Left kidney (tissue), 2 donors: Measurements from ENCODE around the gene EXOC3L4. TPM values are rescaled to one million over a fixed set of nuclear protein-coding genes. Genes with fewer than 3 reads are reported as not detected.

ENCODE experiments used
- DNase-seq: peaks from one replicate; pipeline ENCODE4 v3.0.0-alpha.2; 2013
- polyA plus RNA-seq: library from polyadenylated mRNA; unstranded; fragments of 120-200 nt; gene quantifications from one replicate; pipeline ENCODE4 v1.2.1, GENCODE V29; 2013; ENCODE audit not compliant: insufficient read length

The EXOC3L4 gene
- polyA plus RNA-seq, 1 donor = 3.0 TPM

GRCh38 chr14:103091041-103091882 is 3.3 kb upstream of the EXOC3L4 start:
- DNase-seq = no peak

GRCh38 chr14:103091883-103092222 is 2.7 kb upstream of the EXOC3L4 start:
- no peak for DNase-seq

DNA sequence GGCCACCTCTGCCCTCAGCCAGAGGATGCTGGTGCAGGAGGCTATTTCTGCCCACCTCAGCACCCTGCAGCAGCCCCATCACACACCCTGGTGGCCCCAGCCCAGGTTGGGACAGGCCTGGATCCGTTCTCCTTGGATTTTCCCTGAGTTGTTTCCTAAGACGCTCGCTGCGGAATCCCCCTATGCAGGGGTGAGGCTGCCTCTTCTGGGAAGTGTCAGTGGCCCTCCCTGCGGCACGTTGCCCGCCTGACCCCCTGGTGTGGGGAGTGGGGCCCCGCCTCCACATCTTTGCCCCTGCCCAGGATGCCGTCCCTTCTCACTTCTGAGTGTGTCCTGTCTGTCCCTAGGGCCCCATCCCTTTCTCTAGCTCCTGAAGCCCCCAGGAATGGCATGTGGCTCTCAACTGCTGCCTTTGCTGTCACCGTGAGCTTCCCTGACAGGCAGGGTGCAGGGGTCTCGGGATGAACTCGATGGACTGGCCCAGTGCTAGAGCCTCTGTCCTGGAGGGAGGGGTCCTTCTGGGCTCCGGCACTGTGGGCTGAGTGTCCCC is 594 bp upstream of the EXOC3L4 start:
- DNase-seq = no peak

GRCh38 chr14:103095210-103095778 is 769 bp downstream of the EXOC3L4 start:
- DNase-seq = no peak

- DNase-seq = no peak
These were observed 1.9 kb downstream of the EXOC3L4 start for GRCh38 chr14:103096387-103096786.

DNA sequence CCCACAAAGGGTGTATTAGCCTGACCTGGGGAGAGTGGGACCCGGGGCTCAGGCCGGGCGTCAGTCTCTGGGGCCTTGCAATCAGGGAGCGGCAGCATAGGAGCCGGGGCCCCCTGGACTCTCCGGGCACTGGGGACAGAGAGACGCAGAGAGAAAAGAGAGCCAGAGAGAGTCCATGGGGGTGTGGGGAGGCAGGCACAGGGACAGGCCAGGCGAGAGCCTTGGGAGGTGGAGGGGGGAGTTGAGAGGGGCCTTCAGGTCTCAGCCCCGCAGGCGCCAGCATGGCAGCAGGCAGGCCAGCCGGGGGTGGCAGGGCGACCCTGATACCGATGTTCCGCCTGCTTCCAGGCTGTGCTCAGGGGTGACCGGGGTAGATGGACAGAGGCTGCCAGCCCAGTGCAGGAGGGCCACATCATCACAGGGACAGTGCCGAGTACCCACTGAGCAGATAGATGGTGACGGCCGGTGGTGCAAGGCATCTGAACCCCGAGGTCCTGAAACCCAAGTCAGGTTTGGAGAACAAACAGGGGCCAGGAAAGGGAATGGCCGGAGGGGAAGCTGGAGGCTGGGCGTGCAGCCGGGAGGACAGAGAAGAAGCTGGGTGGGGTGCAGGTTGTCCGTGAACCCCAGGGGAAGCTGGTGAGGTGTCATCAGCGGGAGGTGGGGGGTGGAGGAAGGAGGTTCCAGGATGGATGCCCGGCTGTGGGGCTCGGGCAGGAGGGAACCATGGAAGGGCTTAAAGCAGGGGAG is 2.9 kb downstream of the EXOC3L4 start:
- no peak for DNase-seq

- DNase-seq = no peak
These were observed 3.8 kb downstream of the EXOC3L4 start for GRCh38 chr14:103097994-103098957.

- DNase-seq = no peak
These were observed 4.7 kb downstream of the EXOC3L4 start for GRCh38 chr14:103099081-103099732.

DNA sequence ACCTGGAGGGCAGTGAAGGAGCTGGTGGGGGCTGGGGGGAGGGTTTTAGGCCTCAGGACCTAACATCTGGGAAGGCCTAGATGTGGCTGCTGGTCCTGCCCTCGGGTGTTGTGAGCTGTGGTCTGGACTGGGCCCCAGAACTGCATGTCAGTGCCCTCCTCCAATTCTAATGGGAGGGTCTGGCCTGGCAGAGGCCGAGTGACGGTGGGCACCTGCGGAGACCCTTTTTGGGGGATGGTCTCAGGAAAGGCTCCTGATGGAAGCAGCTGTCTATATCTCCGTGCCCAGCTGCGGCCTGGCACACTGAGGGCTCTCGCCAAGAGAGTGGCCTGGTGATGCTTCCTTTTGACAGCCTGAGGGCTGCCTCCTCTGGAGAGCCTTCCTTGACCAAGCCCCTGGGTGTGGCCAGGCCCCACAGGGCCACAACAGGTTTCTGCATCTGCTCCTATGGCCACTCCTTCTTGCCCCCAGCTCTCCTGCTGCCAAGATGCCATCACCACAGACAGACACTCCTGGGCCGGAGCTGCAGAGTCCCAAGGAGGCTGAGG is 5.3 kb downstream of the EXOC3L4 start:
- DNase-seq = no peak

- no peak for DNase-seq
These were observed 6.0 kb downstream of the EXOC3L4 start for GRCh38 chr14:103100281-103101121.

DNA sequence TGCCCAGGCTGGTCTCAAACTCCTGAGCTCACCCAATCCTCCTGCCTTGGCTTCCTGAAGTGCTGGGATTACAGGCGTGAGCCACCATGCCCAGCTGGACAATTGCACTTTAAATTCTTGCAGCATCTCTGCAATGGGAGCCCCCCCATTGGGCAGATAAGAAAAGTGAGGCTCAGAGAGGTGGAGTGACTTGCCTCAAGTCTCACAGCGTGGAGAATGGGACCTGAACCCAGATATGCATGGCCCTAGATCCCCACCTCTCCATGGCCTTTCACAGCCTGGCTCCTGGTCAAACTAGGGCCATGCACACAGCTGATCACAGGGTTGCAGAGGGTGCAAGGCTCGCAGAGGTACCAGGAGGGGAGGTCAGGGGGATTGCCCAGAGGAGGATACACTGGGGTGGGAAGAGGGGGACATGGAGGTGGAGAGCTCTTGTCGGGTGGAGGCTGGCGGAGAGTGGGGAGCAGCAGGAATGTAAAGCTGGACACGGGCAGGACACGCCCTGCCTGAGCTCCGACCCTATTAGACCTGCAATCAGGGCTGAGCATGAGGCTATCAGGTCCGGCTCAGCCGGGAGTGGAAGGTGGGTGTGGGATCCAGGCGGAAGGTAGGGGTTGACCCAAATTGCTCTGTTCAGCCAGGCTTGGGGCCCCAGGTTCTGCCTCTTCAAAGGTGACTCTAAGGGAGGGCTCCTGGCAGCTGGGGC is 6.9 kb downstream of the EXOC3L4 start:
- DNase-seq = no peak

GRCh38 chr14:103101963-103102688 is 7.6 kb downstream of the EXOC3L4 start:
- DNase-seq = no peak

DNA sequence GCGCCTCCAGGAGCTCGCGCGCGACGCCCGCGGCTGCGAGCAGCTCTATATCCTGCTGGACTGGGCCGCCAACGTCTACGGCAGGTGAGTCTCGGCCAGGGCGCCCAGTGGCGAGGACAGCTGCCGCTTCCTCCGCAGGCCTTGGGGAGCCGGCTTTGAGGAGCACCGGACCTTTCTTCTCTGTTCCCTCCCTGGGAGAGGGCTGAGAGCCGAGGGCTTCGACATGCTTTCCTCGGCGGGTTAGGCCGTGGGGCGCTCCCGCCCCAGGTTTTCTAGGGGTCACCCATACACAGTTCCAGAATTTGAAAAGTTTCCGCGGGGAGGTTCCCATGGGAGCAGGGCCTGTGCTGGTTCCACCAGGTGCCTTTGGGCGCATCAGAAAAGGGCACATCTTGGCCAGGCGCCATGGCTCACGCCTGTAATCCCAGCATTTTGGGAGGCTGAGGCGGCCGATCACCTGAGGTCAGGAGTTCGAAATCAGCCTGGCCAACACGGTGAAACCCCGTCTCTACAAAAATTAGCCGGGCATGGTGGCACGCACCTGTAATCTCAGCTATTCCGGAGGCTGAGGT is 8.2 kb downstream of the EXOC3L4 start:
- no peak for DNase-seq

DNA sequence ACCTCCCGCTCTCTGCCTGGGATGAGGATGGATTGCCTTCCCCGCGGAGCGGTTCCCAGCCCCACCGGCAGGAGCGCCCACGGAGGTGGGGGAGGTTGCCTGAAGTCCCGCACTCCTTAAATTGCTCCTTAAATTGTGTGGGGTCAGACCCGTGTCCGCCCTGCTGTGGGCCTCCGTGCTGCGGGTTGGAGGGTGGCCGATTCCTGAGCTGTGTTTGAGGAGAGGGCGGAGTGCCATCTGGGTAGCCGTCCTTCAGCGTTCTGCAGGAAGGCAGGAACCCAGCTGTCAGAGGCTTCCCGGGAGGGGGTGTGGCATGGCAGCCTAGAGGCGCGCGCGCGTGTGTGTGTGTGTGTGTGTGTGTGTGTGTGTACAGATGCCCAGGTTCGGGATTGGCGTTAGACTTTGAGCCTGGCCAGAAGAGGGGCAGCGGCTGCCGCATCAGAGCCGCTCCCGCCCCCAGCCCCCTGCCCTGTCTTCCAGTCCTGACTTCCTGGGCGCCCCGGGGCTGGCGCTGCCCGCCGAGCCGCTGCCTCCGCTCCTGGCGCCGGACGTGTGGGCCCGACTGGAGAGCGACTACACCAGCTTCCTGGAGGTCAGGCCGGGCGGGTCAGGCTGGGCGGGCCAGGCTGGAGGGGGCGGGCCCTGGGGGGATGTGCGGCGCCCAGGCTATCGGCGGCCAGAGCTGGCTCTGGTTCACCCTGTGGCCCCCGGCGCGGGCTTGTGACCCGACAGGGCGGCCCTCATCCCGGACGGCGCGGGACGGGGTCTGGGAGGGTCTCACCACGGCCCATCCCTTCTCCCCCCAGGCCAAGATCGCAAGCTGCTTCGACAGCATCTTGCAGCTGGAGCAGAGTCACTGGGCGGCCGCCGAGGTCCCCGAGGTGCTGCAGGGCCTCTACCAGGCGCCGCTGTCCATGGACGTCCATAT is 9.2 kb downstream of the EXOC3L4 start:
- DNase-seq = no peak

GRCh38 chr14:103104389-103104653 is 9.8 kb downstream of the EXOC3L4 start:
- DNase-seq = no peak

DNA sequence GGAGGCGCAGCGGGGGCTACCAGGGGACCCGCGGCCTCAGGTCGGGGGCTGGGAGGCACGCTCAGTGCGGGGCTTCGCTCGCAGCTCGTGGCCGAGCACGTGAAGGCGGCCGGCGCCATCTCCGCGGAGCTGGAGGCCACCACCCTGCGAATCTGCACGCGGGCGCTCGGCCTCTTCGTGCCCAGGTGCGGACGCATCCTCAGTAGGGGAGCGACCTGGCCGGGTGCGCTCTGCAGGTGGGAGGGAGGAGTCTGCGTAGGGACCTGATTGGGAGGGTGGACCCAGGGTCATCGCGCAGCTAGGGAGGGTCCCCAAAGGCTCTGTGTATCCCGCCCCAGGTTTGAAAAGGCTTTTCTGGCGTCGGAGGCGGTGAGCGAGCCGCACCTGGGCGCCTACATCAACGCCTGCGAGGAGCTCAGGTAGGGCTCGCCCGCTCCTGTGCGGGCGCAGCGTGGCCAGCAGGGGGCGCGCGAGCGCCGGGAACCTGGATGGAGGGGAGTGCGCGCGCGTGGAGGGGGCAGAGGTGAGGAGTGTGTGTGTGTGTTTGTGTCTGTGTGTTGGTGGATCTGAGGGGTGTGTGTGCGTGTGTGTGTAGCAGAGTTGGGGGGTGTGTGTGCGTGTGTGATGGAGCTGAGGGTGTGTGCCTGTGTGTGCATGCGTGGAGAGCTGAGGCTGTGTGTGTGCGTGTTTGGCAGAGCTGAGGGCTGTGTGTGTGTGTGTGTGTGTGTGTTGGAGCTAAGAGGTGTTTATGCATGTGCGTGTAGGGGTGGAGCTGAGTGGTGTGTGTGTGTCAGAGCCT is 10.3 kb downstream of the EXOC3L4 start:
- no peak for DNase-seq
